Ishikawa (cell line): ENCODE data around the gene CD2AP.
A peak's percentile ranks its signal among the peaks of the same experiment; 100 is the strongest.

Experiments
- CEBPB ChIP-seq: IDR thresholded peaks from 2 replicates; pipeline ENCODE4 v1.6.1; 2012
- CREB1 ChIP-seq: IDR thresholded peaks from 2 replicates; pipeline ENCODE4 v1.6.1; 2012; ENCODE audit warnings: low read depth
- EGR1 ChIP-seq: IDR thresholded peaks from 2 replicates; pipeline ENCODE4 v1.6.1; 2012
- EP300 ChIP-seq: IDR thresholded peaks from 2 replicates; pipeline ENCODE4 v1.6.1; 2012; ENCODE audit warnings: borderline replicate concordance
- FOXM1 ChIP-seq: IDR thresholded peaks from 2 replicates; pipeline ENCODE4 v1.6.1; 2012; ENCODE audit warnings: low read depth, borderline replicate concordance
- NFIC ChIP-seq: IDR thresholded peaks from 2 replicates; pipeline ENCODE4 v1.6.1; 2012
- RAD21 ChIP-seq: IDR thresholded peaks from 2 replicates; pipeline ENCODE4 v1.6.1; 2012; ENCODE audit warnings: low read depth
- TAF1 ChIP-seq: IDR thresholded peaks from 2 replicates; pipeline ENCODE4 v1.6.1; 2012; ENCODE audit warnings: low read depth, mild to moderate bottlenecking
- TCF12 ChIP-seq: IDR thresholded peaks from 2 replicates; pipeline ENCODE4 v1.6.1; 2012; ENCODE audit warnings: low read depth
- TEAD4 ChIP-seq: IDR thresholded peaks from 2 replicates; pipeline ENCODE4 v1.6.1; 2012
- YY1 ChIP-seq: IDR thresholded peaks from 2 replicates; pipeline ENCODE4 v1.6.1; 2012; ENCODE audit warnings: low read depth
- ZBTB7A ChIP-seq: IDR thresholded peaks from 2 replicates; pipeline ENCODE4 v1.6.1; 2012; ENCODE audit warnings: low read depth
- TF ChIP-seq, protein P1 (sequence below): IDR thresholded peaks from 2 replicates; pipeline ENCODE4 v1.6.1; 2012
- TF ChIP-seq, protein P2 (sequence below): IDR thresholded peaks from 2 replicates; pipeline ENCODE4 v1.6.1; 2012
- TF ChIP-seq, protein P3 (sequence below): IDR thresholded peaks from 2 replicates; pipeline ENCODE4 v1.6.1; 2012; ENCODE audit warnings: low read depth, mild to moderate bottlenecking

The CD2AP gene

DNA sequence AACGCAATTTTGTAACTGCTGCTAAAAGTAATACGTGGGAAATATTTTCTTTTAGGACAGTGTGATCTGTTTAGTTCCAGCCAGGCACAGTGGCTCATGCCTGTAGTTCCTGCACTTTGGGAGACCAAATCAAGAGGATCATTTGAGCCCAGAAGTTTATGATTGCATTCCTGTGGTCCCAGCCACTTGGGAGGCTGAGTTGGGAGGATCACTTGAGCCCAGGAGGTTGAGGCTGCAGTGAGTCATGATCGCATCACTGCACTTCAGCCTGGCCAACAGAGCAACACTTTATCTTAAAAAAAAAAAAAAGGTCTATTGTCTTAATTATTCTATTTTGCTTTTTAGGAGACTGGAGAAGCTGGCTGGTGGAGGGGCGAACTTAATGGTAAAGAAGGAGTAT, 101.5 kb downstream of the CD2AP start:
- TF ChIP-seq YY1 = no peak
- no peak for TF ChIP-seq CREB1

DNA sequence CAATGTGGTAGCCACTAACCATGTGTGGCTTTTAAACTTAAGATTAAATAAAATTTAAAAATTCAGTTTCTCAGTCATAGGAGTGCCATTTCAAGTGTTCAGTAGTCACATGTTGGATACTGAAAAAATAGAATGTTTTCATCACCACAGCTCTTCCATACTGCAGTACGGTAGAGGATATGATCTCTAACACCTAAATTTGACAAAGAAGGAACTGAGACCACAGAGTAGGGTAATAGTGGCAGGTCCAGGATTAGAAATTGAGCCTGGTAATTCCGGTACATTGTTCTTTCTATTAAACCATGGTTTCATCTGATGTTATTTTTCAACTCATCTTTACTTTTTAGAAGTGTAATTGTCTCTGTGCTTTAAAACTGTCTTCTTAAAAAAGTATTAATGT, 104.0 kb downstream of the CD2AP start:
- TF ChIP-seq YY1 = no peak
- TF ChIP-seq CREB1 = no peak
- TF ChIP-seq EGR1 = no peak
- TF ChIP-seq, protein P1, sequence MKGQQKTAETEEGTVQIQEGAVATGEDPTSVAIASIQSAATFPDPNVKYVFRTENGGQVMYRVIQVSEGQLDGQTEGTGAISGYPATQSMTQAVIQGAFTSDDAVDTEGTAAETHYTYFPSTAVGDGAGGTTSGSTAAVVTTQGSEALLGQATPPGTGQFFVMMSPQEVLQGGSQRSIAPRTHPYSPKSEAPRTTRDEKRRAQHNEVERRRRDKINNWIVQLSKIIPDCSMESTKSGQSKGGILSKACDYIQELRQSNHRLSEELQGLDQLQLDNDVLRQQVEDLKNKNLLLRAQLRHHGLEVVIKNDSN = no peak
- no peak for TF ChIP-seq TAF1
- TF ChIP-seq FOXM1 = no peak

DNA sequence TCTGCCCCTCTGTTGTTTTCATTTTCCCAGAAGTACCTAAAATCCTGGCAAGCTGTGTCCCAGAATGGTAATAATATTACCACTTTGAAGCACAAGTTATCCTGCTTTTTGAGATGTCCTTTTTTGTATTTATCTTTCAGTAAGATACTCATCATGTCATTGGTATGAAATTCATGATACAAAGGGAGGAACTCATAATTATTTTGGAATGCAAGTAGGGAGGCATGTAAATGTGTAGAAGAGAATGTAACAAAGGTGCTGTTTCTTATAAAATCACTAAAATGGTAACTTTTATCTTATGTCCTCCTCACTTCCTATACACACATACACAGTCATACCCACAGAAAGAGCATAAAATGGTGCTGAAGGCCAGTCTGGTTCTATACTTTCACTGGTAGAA, 109.9 kb downstream of the CD2AP start:
- TF ChIP-seq RAD21 (no peak), TCF12 (no peak), CREB1 (no peak), FOXM1 (no peak), NFIC (no peak), YY1 (no peak), EGR1 (no peak), ZBTB7A (no peak), EP300 (no peak), TEAD4 (no peak), CEBPB (no peak), TAF1 (no peak)
- TF ChIP-seq, protein P2, sequence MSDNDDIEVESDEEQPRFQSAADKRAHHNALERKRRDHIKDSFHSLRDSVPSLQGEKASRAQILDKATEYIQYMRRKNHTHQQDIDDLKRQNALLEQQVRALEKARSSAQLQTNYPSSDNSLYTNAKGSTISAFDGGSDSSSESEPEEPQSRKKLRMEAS = no peak
- TF ChIP-seq, protein P3, sequence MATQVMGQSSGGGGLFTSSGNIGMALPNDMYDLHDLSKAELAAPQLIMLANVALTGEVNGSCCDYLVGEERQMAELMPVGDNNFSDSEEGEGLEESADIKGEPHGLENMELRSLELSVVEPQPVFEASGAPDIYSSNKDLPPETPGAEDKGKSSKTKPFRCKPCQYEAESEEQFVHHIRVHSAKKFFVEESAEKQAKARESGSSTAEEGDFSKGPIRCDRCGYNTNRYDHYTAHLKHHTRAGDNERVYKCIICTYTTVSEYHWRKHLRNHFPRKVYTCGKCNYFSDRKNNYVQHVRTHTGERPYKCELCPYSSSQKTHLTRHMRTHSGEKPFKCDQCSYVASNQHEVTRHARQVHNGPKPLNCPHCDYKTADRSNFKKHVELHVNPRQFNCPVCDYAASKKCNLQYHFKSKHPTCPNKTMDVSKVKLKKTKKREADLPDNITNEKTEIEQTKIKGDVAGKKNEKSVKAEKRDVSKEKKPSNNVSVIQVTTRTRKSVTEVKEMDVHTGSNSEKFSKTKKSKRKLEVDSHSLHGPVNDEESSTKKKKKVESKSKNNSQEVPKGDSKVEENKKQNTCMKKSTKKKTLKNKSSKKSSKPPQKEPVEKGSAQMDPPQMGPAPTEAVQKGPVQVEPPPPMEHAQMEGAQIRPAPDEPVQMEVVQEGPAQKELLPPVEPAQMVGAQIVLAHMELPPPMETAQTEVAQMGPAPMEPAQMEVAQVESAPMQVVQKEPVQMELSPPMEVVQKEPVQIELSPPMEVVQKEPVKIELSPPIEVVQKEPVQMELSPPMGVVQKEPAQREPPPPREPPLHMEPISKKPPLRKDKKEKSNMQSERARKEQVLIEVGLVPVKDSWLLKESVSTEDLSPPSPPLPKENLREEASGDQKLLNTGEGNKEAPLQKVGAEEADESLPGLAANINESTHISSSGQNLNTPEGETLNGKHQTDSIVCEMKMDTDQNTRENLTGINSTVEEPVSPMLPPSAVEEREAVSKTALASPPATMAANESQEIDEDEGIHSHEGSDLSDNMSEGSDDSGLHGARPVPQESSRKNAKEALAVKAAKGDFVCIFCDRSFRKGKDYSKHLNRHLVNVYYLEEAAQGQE = no peak

DNA sequence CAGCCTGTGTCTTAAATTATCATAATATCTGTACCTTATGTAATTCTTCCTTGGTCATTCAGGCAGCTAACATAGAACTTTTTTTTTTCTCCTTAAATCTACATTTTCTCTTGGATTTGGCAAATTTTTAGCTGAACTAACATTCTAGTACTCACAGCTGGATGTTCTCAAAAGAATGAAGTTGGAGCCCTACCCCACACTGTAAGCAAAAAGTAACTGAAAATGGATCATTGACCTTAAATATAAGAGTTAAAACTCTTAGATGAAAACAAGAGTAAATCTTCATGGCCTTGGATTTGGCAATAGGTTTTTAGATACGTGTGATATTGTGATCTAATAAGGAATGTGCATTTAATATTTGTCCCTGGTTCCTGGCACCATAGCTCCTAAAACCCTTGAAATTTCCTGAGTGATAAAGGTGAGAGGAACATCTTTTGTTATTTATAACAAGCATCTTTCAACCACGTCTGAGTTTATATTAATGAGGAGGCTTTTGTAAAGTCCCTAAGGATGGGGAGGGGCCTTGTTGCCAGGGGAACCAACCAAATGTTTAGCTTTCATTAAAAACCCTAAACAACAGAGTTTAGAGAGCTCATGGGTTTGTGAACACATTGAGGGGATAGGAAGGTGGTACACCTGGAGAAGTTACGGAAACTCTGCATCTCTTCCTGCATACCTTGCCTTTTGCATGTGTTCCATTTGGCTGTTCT, 114.7 kb downstream of the CD2AP start:
- TF ChIP-seq TCF12 = no peak
- TF ChIP-seq, protein P1 = no peak
- TF ChIP-seq NFIC = no peak
- no peak for TF ChIP-seq TAF1
- TF ChIP-seq RAD21 = no peak
- no peak for TF ChIP-seq YY1
- no peak for TF ChIP-seq EGR1

DNA sequence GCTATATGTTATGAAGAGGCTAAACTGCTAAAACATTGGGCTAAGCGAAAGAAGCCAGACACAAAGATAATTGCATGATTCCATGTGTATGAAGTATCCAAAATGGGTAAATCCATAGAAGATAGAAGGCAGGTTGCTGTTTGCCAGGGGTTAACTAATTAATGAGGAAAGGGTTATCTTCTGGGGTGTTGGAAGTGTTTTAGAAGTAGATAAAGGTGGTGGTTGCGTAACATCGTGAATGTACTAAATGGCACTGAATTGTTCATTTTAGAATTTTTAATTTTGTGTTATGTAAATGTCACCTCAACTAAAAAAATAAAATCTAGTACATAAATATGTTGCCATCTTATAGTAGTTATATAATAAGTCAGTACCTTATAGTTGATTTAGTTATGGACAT, 116.4 kb downstream of the CD2AP start:
- peak; percentile 54; the same call in 1 of the 2 replicates for TF ChIP-seq CEBPB
- TF ChIP-seq, protein P1 = no peak

DNA sequence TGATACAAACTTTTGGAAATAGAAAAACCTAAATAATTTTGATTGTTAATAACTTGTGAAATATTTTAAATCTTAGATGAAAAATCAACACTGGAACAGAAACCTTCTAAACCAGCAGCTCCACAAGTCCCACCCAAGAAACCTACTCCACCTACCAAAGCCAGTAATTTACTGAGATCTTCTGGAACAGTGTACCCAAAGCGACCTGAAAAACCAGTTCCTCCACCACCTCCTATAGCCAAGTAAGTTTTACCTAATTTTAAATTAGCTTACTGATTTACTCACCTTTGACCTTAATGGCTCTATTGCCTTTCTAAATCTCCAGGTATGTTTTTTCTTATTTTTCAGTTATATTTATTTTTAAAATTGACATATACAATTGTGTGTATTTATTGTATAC, 118.2 kb downstream of the CD2AP start:
- no peak for TF ChIP-seq TEAD4
- TF ChIP-seq CREB1 = no peak
- TF ChIP-seq, protein P1 = no peak
- TF ChIP-seq NFIC = peak; percentile 35; the same call in 1 of the 2 replicates
- TF ChIP-seq FOXM1 = no peak

DNA sequence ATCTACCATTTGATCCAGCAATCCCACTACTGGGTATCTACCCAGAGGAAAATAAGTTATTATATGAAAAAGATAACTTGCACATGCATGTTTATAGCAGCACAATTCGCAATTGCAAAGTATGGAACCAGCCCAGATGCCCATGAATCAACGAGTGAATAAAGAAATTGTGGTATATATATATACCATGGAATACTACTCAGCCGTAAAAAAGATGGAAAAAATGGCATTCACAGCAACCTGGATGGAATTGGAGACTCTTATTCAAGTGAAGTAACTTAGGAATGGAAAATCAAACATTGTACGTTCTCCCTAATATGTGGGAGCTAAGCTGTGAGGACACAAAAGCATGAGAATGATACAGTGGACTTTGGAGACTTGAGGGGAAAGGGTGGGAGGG, 120.8 kb downstream of the CD2AP start:
- TF ChIP-seq CREB1 = no peak
- TF ChIP-seq CEBPB = no peak
- no peak for TF ChIP-seq FOXM1
- TF ChIP-seq TAF1 = no peak
- TF ChIP-seq EP300 = no peak
- TF ChIP-seq EGR1 = no peak
- no peak for TF ChIP-seq TCF12
- no peak for TF ChIP-seq NFIC
- no peak for TF ChIP-seq RAD21
- no peak for TF ChIP-seq ZBTB7A
- TF ChIP-seq, protein P1 = no peak
- TF ChIP-seq TEAD4 = no peak
- TF ChIP-seq, protein P3 = no peak
- TF ChIP-seq, protein P2 = no peak
- TF ChIP-seq YY1 = no peak
